Liver (tissue), 9 donors: ENCODE data around the gene ARL4D. TPM values are rescaled to one million over a fixed set of nuclear protein-coding genes. Genes with fewer than 3 reads are reported as not detected.

Source experiments
- DNase-seq: peaks from one replicate; pipeline ENCODE4 v3.0.0-alpha.2; 2017; ENCODE audit warnings: low spot score
- H3K27ac ChIP-seq, 2 donors: one replicate each; pipeline ENCODE4 v1.7.0; 2013; ENCODE audit warnings: inconsistent platforms in 2 of 2, low read length in 2 of 2, control low read depth in 1 of 2, low read depth in 1 of 2, mild to moderate bottlenecking in 1 of 2
- H3K27me3 ChIP-seq, 4 donors: one replicate each; pipeline versions ENCODE4 v1.6.1 to v1.7.0; 2013; ENCODE audit warnings: low read length in 3 of 4, inconsistent platforms in 1 of 4, mild to moderate bottlenecking in 1 of 4, moderate library complexity in 1 of 4; ENCODE audit not compliant: control insufficient read depth in 4 of 4, insufficient read depth in 4 of 4
- H3K36me3 ChIP-seq, 4 donors: one replicate each; pipeline versions ENCODE4 v1.6.1 to v1.7.0; 2013; ENCODE audit warnings: low read length in 3 of 4, mild to moderate bottlenecking in 3 of 4, low read depth in 1 of 4, moderate library complexity in 1 of 4; ENCODE audit not compliant: control insufficient read depth in 4 of 4, insufficient read depth in 3 of 4
- H3K4me1 ChIP-seq, 4 donors: one replicate each; pipeline versions ENCODE4 v1.6.1 to v1.7.0; 2013; ENCODE audit warnings: low read length in 3 of 4, mild to moderate bottlenecking in 3 of 4, moderate library complexity in 1 of 4; ENCODE audit not compliant: control insufficient read depth in 4 of 4, insufficient read depth in 4 of 4
- H3K4me3 ChIP-seq, 3 donors: one replicate each; pipeline versions ENCODE4 v1.6.1 to v1.7.0; 2013; ENCODE audit warnings: low read length in 3 of 3, control low read depth in 1 of 3, low read depth in 1 of 3, mild to moderate bottlenecking in 1 of 3
- H3K9ac ChIP-seq, 2 donors: one replicate each; pipeline ENCODE4 v1.7.0; 2013; ENCODE audit warnings: low read length in 2 of 2, mild to moderate bottlenecking in 2 of 2, moderate library complexity in 2 of 2, control low read depth in 1 of 2, low read depth in 1 of 2
- H3K9me3 ChIP-seq, 4 donors: one replicate each; pipeline versions ENCODE4 v1.6.1 to v1.7.0; 2013; ENCODE audit warnings: low read length in 3 of 4; ENCODE audit not compliant: control insufficient read depth in 4 of 4
- ATF3 ChIP-seq: IDR thresholded peaks from 2 replicates; pipeline ENCODE4 v1.6.1; 2016; ENCODE audit warnings: antibody characterized with exemption
- EGR1 ChIP-seq, 2 donors: IDR thresholded peaks; 2 replicates each; pipeline ENCODE4 v1.6.1; 2016 to 2018; ENCODE audit warnings: antibody characterized with exemption in 2 of 2, low read depth in 2 of 2
- FOXA1 ChIP-seq: IDR thresholded peaks from 2 replicates; pipeline ENCODE4 v1.6.1; 2016; ENCODE audit warnings: antibody characterized with exemption
- FOXA2 ChIP-seq: IDR thresholded peaks from 2 replicates; pipeline ENCODE4 v1.6.1; 2016; ENCODE audit warnings: antibody characterized with exemption
- GABPA ChIP-seq, 2 donors: IDR thresholded peaks in 1 of 2; conservative IDR thresholded peaks in 1 of 2; 2 replicates each; pipeline ENCODE4 v1.6.1; 2016; ENCODE audit warnings: antibody characterized with exemption in 2 of 2, mild to moderate bottlenecking in 1 of 2, moderate library complexity in 1 of 2
- HNF4A ChIP-seq, 2 donors: conservative IDR thresholded peaks; 2 replicates each; pipeline ENCODE4 v1.6.1; 2016; ENCODE audit warnings: antibody characterized with exemption in 2 of 2, mild to moderate bottlenecking in 2 of 2
- HNF4G ChIP-seq: IDR thresholded peaks from 2 replicates; pipeline ENCODE4 v1.6.1; 2016; ENCODE audit warnings: antibody characterized with exemption
- JUND ChIP-seq, 2 donors: IDR thresholded peaks; 2 replicates each; pipeline ENCODE4 v1.6.1; 2016; ENCODE audit warnings: antibody characterized with exemption in 2 of 2
- NR2F2 ChIP-seq: IDR thresholded peaks from 2 replicates; pipeline ENCODE4 v1.6.1; 2016; ENCODE audit warnings: antibody characterized with exemption
- RAD21 ChIP-seq, 2 donors: IDR thresholded peaks; 2 replicates each; pipeline ENCODE4 v1.6.1; 2016; ENCODE audit warnings: antibody characterized with exemption in 2 of 2, mild to moderate bottlenecking in 2 of 2
- RXRA ChIP-seq, 2 donors: IDR thresholded peaks; 2 replicates each; pipeline ENCODE4 v1.6.1; 2017 to 2018; ENCODE audit warnings: antibody characterized with exemption in 2 of 2, mild to moderate bottlenecking in 1 of 2
- SP1 ChIP-seq: IDR thresholded peaks from 2 replicates; pipeline ENCODE4 v1.6.1; 2018; ENCODE audit warnings: antibody characterized with exemption, mild to moderate bottlenecking
- TAF1 ChIP-seq: conservative IDR thresholded peaks from 2 replicates; pipeline ENCODE4 v1.6.1; 2016; ENCODE audit warnings: antibody characterized with exemption, mild to moderate bottlenecking
- YY1 ChIP-seq: IDR thresholded peaks from 2 replicates; pipeline ENCODE4 v1.6.1; 2016; ENCODE audit warnings: antibody characterized with exemption, mild to moderate bottlenecking
- WGBS: extraction: QIAGEN DNeasy Blood & Tissue Kit; methylation state at CpG from one replicate; pipeline ENCODE4 v1.1.7; 2013; 5-methylcytosine and 5-hydroxymethylcytosine counted together
- polyA plus RNA-seq, 2 donors: library from polyadenylated mRNA; stranded (reverse) in 1 of 2; unstranded in 1 of 2; fragments of 200-250 nt in 1 of 2; fragments of >200 nt in 1 of 2; fragmentation: Nextera tagmentation in 1 of 2; extraction: Ambion mirVana in 1 of 2; gene quantifications; one replicate each; pipeline versions ENCODE4 v1.2.1 to v1.2.3, GENCODE V29; 2013 to 2015
- total RNA-seq, 2 donors: library from RNA; depleted of rRNA; stranded (reverse); fragments of >200 nt; gene quantifications; one replicate each; pipeline ENCODE4 v1.2.3, GENCODE V29; 2014
- TF ChIP-seq, protein P1 (sequence below): IDR thresholded peaks from 2 replicates; pipeline ENCODE4 v1.6.1; 2016; ENCODE audit warnings: antibody characterized with exemption
- TF ChIP-seq, protein P2 (sequence below): IDR thresholded peaks from 2 replicates; pipeline ENCODE4 v1.6.1; 2016; ENCODE audit warnings: antibody characterized with exemption
- TF ChIP-seq, protein P3 (sequence below): IDR thresholded peaks from 2 replicates; pipeline ENCODE4 v1.6.1; 2016; ENCODE audit warnings: antibody characterized with exemption, mild to moderate bottlenecking
- TF ChIP-seq, protein P4 (sequence below): fragments of 150-350 bp; IDR thresholded peaks from 2 replicates; pipeline ENCODE4 v1.5.1; 2017; ENCODE audit warnings: improper control_type of control experiment, low read depth, low read length; ENCODE audit not compliant: missing input control
- donor health status: healthy.
- donor health status: healthy.
- donor health status: healthy.
- donor health status: healthy.
- donor health status: healthy.

ARL4D gene
- total and polyA plus RNA-seq, 4 donors, result 13.6 to 39.2 (median 17.6) TPM

DNA sequence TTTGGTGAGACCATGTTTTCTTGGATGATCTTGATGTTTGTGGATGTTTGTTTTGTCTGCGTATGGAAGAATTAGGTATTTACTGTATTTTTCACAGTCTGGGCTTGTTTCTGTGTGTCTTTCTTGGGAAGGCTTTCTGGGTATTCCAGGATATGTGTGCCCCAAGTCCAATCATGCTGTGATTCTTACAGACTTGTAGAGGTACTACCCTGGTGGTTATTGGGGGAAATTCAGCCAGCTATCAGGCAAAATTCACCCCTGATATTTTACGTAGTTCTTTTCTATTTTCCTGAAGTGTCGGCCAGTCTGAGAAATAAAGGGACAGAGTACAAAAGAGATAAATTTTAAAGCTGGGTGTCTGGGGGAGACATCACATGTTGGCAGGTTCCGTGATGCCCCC, 33.4 kb upstream of the ARL4D start:
- no peak overlapping the region for H3K27ac ChIP-seq
- 91% methylated on average over 4 of the region's 4 CpGs for WGBS
- H3K4me3 ChIP-seq, result no peak overlapping the region
- no peaks in the 10 kb centered on the region for H3K36me3 ChIP-seq
- H3K27me3 ChIP-seq, result no peaks in the 10 kb centered on the region
- H3K4me1 ChIP-seq, result peaks cover 1 to 19% (median 9%) of the 10 kb centered on the region in 4 donors
- H3K9me3 ChIP-seq, result no peaks in the 10 kb centered on the region
- DNase-seq, result no peak
- no peak overlapping the region for H3K9ac ChIP-seq
- TF ChIP-seq NR2F2 (no peak), EGR1 (IDR thresholded peaks at IDR 0.05; ENCODE audit: low read depth in 2 of 2) (no peak), ATF3 (no peak), RAD21 (IDR thresholded peaks at IDR 0.05) (no peak), HNF4A (conservative IDR thresholded peaks at IDR 0.05) (no peak), GABPA (IDR thresholded peaks at IDR 0.05 in 1 of 2, conservative IDR thresholded peaks at IDR 0.05 in 1 of 2) (no peak), SP1 (no peak), FOXA1 (no peak), JUND (IDR thresholded peaks at IDR 0.05) (no peak), RXRA (IDR thresholded peaks at IDR 0.05) (no peak), YY1 (no peak), FOXA2 (no peak), HNF4G (no peak), TAF1 (no peak)
- TF ChIP-seq, protein P1, sequence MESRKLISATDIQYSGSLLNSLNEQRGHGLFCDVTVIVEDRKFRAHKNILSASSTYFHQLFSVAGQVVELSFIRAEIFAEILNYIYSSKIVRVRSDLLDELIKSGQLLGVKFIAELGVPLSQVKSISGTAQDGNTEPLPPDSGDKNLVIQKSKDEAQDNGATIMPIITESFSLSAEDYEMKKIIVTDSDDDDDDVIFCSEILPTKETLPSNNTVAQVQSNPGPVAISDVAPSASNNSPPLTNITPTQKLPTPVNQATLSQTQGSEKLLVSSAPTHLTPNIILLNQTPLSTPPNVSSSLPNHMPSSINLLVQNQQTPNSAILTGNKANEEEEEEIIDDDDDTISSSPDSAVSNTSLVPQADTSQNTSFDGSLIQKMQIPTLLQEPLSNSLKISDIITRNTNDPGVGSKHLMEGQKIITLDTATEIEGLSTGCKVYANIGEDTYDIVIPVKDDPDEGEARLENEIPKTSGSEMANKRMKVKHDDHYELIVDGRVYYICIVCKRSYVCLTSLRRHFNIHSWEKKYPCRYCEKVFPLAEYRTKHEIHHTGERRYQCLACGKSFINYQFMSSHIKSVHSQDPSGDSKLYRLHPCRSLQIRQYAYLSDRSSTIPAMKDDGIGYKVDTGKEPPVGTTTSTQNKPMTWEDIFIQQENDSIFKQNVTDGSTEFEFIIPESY, result no peak
- TF ChIP-seq, protein P2, sequence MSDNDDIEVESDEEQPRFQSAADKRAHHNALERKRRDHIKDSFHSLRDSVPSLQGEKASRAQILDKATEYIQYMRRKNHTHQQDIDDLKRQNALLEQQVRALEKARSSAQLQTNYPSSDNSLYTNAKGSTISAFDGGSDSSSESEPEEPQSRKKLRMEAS, result no peak
- TF ChIP-seq, protein P3, sequence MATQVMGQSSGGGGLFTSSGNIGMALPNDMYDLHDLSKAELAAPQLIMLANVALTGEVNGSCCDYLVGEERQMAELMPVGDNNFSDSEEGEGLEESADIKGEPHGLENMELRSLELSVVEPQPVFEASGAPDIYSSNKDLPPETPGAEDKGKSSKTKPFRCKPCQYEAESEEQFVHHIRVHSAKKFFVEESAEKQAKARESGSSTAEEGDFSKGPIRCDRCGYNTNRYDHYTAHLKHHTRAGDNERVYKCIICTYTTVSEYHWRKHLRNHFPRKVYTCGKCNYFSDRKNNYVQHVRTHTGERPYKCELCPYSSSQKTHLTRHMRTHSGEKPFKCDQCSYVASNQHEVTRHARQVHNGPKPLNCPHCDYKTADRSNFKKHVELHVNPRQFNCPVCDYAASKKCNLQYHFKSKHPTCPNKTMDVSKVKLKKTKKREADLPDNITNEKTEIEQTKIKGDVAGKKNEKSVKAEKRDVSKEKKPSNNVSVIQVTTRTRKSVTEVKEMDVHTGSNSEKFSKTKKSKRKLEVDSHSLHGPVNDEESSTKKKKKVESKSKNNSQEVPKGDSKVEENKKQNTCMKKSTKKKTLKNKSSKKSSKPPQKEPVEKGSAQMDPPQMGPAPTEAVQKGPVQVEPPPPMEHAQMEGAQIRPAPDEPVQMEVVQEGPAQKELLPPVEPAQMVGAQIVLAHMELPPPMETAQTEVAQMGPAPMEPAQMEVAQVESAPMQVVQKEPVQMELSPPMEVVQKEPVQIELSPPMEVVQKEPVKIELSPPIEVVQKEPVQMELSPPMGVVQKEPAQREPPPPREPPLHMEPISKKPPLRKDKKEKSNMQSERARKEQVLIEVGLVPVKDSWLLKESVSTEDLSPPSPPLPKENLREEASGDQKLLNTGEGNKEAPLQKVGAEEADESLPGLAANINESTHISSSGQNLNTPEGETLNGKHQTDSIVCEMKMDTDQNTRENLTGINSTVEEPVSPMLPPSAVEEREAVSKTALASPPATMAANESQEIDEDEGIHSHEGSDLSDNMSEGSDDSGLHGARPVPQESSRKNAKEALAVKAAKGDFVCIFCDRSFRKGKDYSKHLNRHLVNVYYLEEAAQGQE, result no peak
- TF ChIP-seq, protein P4, sequence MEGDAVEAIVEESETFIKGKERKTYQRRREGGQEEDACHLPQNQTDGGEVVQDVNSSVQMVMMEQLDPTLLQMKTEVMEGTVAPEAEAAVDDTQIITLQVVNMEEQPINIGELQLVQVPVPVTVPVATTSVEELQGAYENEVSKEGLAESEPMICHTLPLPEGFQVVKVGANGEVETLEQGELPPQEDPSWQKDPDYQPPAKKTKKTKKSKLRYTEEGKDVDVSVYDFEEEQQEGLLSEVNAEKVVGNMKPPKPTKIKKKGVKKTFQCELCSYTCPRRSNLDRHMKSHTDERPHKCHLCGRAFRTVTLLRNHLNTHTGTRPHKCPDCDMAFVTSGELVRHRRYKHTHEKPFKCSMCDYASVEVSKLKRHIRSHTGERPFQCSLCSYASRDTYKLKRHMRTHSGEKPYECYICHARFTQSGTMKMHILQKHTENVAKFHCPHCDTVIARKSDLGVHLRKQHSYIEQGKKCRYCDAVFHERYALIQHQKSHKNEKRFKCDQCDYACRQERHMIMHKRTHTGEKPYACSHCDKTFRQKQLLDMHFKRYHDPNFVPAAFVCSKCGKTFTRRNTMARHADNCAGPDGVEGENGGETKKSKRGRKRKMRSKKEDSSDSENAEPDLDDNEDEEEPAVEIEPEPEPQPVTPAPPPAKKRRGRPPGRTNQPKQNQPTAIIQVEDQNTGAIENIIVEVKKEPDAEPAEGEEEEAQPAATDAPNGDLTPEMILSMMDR, result no peak
